GF-D8 (cell line): Measurements from ENCODE around the gene HID1.
"Not testable (repeated sequence)": the region's sequence is repeated elsewhere in the genome, so short reads cannot be mapped to it uniquely, and the experiment has no call there.

Experiments
- DNase-seq: peaks from one replicate; lab custom pipeline; 2025; lab: John Stamatoyannopoulos, UW

HID1 gene

GRCh38 chr17:74970395-74970794, 2.2 kb downstream of the HID1 start:
- DNase-seq, result no peak

DNA sequence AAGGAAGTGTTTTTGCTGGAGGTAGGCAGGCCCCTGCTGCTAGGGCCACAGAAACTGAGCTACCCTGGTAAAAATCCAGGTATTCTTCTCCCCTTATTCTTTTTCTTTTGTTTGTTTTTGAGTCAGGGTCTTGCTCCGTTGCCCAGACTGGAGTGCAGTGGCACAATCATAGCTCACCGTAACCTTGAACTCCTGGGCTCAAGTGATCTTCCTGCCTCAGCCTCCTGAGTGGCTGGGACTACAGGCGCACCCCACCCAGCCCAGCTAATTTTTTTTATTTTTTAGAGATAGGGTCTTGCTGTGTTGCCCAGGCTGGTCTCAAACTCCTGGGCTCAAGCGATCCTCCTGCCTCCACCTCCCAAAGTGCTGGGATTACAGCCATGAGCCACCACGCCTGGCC, 3.1 kb downstream of the HID1 start:
- DNase-seq, result not testable (repeated sequence)

DNA sequence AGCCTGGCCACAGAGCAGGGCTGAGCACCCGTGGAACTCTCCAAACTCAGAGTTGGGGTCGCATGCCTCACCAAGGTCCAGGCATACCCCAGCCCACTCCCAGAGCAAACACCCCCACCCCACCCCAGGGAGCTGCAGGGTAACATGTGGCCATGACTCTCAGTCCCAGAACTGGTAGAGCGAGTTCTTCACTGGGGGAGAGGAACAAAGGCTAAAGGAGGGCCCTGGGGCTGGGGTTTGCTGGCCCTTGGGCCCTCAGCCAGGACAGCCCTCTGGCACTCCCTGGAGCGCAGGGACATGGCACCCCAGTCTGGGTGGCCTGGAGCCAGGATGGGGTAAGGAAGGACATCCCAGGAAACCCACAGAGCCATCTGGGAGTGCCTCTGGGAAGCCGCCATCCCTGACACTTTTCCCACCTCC, 4.2 kb downstream of the HID1 start:
- no peak for DNase-seq

DNA sequence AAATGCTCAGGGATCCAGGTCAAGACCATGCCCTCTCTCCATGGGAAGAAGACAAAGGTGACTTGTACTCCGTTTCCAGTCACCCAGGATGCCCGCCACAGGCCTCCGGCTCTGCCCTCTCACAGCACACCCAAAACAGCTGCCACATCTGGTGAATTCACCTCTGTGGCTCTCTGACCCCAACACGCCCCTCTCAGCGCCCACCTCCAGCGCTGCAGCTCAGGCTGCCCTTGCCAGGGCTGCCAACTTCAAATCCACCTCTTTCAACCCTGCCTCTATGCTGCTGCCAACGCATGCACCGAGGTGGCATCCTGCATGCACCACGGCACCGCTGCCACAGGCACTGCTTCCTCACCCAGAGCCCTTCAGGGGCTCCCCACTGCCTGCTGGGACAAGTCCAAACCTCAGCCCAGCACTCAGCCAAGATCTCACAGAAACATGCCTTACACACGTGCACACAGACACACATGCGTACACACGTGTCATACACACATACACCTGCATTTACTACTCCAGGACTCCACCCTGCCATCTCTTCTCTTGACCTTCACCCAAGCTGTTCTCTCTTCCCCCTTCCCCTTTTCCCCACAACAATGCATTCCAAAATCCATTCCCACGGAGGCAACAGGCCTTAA, 7.5 kb downstream of the HID1 start:
- no peak for DNase-seq

GRCh38 chr17:74964246-74964761, 8.3 kb downstream of the HID1 start:
- DNase-seq, result no peak

DNA sequence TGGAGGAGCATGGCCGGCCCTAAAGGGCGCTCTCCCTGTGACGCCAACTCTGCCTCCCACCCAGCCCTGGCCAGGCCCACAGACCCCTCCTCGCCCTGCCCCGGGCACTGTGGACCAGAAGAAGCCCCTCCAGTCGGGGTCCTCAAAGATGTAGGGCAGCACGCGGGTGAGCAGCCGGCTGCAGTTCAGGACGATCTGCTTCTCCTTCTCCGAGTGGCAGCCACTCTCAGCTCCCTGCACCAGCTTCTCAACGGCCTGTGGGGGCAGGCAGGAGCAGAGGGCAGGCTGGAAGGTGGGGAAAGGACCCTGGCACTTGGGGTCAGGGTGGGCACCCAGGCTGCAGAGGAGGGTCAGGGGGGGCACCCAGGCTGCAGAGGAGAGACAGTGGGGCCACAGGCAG, 8.9 kb downstream of the HID1 start:
- DNase-seq, result no peak

DNA sequence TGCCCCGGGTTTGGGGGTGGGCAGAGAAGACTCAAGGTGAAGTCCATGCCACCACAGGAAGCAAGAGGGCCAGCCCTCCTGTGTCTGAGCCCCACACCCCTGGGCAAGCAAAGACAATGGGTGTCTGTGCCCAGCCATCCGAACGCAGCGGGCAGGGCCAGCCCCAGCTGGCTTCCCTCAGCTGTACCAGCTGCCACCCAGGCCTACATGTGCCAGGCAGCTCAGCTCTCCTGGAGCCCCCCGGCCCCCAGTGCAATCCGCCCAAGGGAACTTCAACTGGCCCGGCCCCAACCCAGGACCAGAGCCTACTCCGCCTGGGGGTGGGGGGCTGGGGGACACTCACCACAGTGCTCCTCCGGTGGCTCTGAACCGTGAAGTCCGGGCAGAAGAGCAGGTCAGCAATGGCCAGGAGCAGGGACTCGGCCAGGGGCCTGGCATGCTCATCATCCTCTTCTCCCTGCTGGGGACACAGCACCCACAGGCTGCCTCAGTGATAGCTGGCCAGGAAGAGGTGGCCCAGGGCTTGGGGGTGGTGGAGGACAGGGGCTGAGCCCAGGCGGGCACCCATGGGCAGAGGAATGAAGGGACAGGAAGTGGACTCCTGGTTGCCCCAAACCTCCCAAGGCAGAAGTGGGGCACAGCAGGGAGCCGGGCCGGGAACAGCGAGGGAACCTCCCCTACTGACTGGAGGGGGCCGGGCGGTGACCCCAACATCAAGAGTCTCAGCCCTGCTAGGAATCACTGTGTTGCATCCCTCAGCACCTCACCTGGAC, 9.8 kb downstream of the HID1 start:
- DNase-seq, result no peak

DNA sequence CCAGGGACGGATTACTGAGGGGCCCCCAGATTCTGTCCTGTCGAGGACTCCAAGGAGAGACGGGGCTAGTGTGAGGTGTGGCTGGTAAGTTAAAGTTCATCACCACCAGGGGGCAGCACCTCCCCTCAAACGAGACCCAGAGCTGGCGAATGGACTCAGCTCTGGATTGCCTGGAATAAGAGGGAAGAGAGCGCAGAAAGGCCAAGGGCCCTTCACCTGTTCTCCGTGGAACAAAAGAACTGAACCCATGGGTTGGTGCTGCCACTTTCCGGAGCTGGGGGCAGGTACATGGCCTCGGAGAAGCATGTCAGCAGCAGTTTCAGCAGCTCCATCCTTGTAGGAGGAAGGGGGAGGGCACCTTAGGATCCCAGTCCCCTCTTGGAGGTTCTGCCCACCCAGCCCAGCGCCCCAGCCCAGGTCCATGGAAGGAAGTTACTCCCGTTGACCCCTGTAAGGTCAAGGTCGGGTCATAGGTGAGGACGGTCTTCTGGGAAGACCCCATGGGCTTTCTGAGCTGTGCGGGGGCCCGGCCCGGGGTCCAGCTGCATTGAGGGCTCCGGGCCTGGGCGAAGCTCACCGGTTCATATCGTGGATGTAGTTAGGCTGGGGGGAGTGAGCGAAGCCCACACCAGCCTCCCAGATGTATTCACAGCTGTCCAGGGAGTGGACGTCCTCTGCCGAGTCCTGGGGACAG, 10.8 kb downstream of the HID1 start:
- peak; percentile 35 for DNase-seq

DNA sequence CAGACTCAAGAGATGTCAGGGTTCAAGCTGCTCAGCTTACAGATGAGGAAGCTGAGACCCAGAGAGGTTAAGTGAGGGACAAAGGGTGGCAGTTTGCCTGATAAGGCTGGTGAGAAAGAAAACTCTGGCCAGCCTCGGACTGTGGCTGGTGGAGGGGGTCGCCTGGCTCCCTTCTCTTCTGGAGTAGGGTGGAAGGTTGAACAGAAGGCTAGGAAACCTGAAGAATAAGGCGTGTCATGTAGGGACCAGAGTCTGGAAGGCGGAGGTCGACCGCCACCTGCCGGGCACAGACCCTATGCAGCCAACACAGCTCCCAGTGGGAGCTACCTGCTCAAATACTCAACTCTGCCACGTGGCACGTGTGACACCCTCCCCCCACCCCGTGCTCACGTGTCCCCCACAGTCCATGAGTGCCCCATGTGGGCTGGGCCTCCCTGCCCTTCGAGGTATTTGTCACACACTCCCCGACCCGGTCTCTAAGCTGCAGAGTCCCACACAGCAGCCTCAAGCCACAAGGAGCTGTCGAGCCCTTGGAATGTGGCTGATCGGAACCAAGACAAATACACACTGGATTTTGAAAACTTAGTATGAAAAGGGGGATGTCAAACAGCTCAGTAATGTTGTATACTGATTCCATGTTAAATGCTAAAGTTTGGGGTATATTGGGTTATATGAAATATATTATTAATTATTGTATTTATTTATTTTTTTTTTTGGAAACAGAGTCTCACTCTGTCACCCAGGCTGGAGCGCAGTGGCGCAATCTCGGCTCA, 11.8 kb downstream of the HID1 start:
- peak; percentile 52 for DNase-seq

DNA sequence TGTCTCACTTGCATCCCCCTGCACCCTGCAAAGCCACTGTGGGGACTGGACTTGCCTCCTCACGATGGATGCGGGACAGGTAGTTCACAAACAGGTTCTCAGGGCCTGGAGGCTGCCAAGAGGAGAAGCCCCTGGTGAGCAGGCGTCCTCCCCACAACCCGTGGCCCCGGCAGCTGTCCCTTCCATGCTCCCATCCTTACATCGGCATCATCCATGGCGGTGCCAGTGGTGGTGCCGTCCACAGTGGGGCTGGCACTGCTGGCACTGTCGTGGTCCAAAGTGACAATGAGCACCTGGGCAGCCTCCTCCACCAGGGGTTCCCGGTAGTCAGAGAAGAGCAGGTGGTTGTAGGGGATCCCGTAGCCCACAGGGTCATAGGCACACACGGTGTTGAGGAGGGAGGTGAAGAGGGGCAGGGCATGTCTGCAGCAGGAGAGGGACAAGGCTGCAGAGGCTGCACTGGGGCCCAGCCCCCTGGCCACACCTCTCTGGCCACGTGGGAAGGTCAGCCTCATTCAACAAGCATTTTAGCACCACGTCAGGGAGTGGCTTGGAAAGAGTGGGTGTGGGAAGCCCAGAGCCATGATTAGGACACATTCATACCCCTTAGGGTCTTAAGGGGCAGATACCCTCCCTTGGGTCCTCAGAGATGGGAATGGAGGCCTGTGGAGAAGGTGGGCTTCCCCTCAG, 12.6 kb downstream of the HID1 start:
- no peak for DNase-seq

GRCh38 chr17:74957935-74958740, 14.4 kb downstream of the HID1 start:
- DNase-seq, result peak; percentile 1

- DNase-seq, result no peak
Observed at GRCh38 chr17:74956093-74956492, 16.5 kb downstream of the HID1 start.

- peak; percentile 38 for DNase-seq
Observed at GRCh38 chr17:74954665-74955421, 17.7 kb downstream of the HID1 start.

DNA sequence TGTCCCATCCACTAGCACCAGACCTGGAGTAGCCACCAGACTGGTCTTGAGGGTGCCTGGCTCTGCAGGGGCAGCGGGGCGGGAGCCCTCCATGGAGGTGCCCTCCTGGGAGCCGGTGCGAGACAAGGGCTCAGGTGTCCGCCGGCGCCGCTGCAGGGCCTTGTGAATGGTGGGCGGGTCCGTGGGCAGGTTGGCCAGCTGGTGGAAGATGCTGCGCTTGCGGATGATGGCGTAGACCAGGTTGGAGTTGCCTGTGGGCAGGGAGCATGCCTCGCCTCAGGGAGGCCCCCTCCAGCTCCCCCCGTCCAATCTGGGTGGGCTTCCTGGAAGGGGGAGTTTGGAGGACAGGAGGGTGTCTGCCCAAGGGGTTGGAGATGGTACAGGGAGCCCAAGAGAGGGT, 18.4 kb downstream of the HID1 start:
- no peak for DNase-seq

GRCh38 chr17:74953134-74953687, 19.3 kb downstream of the HID1 start:
- DNase-seq, result no peak

GRCh38 chr17:74952431-74953133, 20.0 kb downstream of the HID1 start:
- no peak for DNase-seq

GRCh38 chr17:74951680-74952421, 20.7 kb downstream of the HID1 start:
- DNase-seq, result no peak

DNA sequence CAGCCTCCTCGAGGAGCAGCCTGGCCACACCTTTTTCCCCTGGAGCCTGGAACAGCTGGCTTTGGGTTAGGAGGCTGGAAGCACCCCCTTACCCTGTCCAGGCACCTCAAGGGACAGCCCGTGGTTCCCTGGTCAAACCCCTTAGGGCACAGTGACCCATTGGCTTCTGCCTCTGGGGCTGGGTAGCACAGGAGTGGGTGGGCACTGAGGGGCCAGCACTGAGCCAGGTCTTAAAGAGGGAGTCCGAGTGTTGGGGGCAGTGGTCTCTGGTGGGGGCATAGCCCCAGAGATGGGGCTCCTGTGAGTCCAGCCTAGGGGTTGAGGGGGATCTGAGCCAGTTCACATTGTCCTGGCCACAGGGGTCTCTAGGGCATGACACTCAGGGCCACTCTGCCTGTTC, 21.5 kb downstream of the HID1 start:
- DNase-seq, result no peak
